ENCODE results near the gene POLE.

DNA sequence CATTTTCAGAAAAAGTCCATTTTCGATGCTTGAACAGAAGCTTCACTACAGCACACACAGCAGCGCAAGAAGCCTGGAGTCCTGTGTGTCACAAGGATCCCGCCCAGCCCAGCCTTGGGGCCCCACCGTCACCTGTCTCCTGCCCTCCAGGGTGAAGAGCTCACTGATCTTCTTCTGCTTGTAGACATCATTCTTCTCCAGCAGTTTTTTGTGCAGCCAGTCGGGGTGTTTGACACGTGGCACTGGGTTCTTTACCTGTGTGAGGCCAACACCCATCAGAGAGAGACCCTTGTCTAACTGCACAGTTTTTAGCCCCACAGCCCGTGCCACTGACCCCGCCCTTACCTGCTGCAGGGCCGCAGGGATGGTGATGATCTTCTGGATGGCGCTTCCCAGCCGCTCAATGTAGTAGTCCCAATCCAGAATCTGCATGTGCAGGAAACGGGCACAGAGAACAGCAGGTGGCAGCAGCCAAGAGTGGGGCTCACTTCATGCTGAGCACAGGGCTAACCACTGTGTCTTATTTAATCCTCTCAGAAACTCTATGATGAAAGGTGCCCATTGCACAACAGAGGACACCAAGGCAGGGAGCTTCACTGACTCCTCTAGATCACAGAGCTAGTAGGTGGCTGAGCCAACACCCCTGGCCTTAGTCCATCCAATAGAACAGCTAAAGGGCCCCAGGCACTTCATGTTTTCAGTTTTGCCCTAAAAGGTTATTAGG, 30.0 kb downstream of the POLE start:
- TF ChIP-seq, protein P1, sequence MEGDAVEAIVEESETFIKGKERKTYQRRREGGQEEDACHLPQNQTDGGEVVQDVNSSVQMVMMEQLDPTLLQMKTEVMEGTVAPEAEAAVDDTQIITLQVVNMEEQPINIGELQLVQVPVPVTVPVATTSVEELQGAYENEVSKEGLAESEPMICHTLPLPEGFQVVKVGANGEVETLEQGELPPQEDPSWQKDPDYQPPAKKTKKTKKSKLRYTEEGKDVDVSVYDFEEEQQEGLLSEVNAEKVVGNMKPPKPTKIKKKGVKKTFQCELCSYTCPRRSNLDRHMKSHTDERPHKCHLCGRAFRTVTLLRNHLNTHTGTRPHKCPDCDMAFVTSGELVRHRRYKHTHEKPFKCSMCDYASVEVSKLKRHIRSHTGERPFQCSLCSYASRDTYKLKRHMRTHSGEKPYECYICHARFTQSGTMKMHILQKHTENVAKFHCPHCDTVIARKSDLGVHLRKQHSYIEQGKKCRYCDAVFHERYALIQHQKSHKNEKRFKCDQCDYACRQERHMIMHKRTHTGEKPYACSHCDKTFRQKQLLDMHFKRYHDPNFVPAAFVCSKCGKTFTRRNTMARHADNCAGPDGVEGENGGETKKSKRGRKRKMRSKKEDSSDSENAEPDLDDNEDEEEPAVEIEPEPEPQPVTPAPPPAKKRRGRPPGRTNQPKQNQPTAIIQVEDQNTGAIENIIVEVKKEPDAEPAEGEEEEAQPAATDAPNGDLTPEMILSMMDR (conservative IDR thresholded peaks at IDR 0.05; ENCODE audit: low read depth, low read length) = no peak
- no peak for TF ChIP-seq EZH2 (IDR thresholded peaks at IDR 0.05; ENCODE audit: low read length, unreplicated experiment)
